Natural killer cell treated with Interleukin-12 subunit alpha and Interleukin-12 subunit beta and Interleukin-15 and Interleukin-18, amount 100 ng/mL, for 72 hours (primary cell): ENCODE results near the gene DDX28. TPM values are rescaled to one million over a fixed set of nuclear protein-coding genes. Genes with fewer than 3 reads are reported as not detected.
"Not testable (repeated sequence)": the region's sequence is repeated elsewhere in the genome, so short reads cannot be mapped to it uniquely, and the experiment has no call there.

Experiments used
- ATAC-seq, 2 donors: fragments of 150-1000 bp; cut with Tn5 transposase in 1 of 2; sonication (Bioruptor Pico), chemical (Tn5 transposase) in 1 of 2; 2 replicates each; pipeline ENCODE4 v1.10.0; 2021
- DNase-seq: peaks from one replicate; pipeline ENCODE4 v3.0.0; 2022; ENCODE audit warnings: low spot score
- H3K27ac Mint-ChIP-seq, 2 donors: 1 replicate in 1 of 2; 2 replicates in 1 of 2; pipeline ENCODE4 v1.8.0; 2022; ENCODE audit warnings: mixed read lengths in 2 of 2, mild to moderate bottlenecking in 1 of 2, moderate library complexity in 1 of 2
- H3K27me3 Mint-ChIP-seq, 2 donors: 1 replicate in 1 of 2; 2 replicates in 1 of 2; pipeline ENCODE4 v1.8.0; 2022; ENCODE audit warnings: mixed read lengths in 2 of 2
- H3K36me3 Mint-ChIP-seq: one replicate; pipeline ENCODE4 v1.8.0; 2022; ENCODE audit warnings: mixed read lengths
- H3K4me1 Mint-ChIP-seq, 2 donors: 1 replicate in 1 of 2; 2 replicates in 1 of 2; pipeline ENCODE4 v1.8.0; 2022; ENCODE audit warnings: low read depth in 2 of 2, mixed read lengths in 2 of 2, mild to moderate bottlenecking in 1 of 2
- H3K4me3 Mint-ChIP-seq: one replicate; pipeline ENCODE4 v1.8.0; 2022; ENCODE audit warnings: mixed read lengths
- H3K9me3 Mint-ChIP-seq: 2 replicates; pipeline ENCODE4 v1.8.0; 2022; ENCODE audit warnings: mixed read lengths
- total RNA-seq, 2 donors: library from RNA; stranded (reverse); gene quantifications; one replicate each; pipeline ENCODE4 v1.2.3, GENCODE V29; 2022

Gene DDX28
- total RNA-seq, 2 donors from 2014 or later, result 16.2 to 20.1 TPM

DNA sequence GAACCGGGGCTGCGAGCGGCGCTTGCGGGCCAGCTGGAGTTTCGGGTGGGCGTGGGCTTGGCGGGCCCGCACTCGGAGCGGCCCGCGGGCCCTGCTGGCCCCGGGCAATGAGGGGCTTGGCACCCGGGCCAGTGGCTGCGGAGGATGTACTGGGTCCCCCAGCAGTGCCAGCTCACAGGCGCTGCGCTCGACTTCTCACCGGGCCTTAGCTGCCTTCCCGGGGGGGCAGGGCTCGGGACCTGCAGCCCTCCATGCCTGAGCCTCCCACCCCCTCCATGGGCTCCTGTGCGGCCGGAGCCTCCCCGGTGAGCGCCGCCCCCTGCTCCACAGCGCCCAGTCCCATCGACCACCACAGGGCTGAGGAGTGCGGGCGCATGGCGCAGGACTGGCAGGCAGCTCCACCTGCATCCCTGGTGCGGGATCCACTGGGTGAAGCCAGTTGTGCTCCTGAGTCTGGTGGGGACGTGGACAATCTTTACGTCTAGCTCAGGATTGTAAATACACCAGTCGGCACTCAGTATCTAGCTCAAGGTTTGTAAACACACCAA lies 24.7 kb downstream of the DDX28 start:
- Mint-ChIP-seq H3K4me3 (peak overlapping the region; percentile 76), H3K4me1 (peaks cover 30 to 38% of the 10 kb centered on the region in 2 donors), H3K27ac (peak overlapping the region; percentile 72 to 76)
- not testable (repeated sequence) for H3K36me3 Mint-ChIP-seq, H3K9me3 Mint-ChIP-seq, DNase-seq, H3K27me3 Mint-ChIP-seq, ATAC-seq

DNA sequence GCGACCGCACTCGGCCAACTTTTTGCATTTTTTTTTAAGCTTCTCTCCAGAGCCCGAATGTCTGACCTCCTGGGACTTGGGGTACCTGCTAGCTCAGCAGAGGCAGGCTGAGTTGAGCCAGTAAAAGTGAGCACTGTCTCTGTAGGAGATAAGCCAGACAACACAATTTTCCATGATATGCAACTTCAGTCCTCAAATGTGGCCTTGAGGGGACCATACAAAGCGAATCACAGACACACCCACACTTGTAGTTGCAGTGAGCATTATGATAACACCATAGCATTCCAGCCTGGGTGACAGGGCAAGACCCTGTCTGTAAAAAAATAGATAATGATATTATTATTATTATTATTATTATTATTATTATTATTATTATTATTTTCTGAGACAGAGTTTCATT lies 26.4 kb downstream of the DDX28 start:
- no peak overlapping the region for H3K4me3 Mint-ChIP-seq
- no peaks in the 10 kb centered on the region for H3K36me3 Mint-ChIP-seq
- H3K27me3 Mint-ChIP-seq, result no peaks in the 10 kb centered on the region
- DNase-seq (no peak), ATAC-seq (no peak)
- H3K4me1 Mint-ChIP-seq, result peaks cover 30 to 40% of the 10 kb centered on the region in 2 donors
- no peaks in the 10 kb centered on the region for H3K9me3 Mint-ChIP-seq
- no peak overlapping the region for H3K27ac Mint-ChIP-seq

DNA sequence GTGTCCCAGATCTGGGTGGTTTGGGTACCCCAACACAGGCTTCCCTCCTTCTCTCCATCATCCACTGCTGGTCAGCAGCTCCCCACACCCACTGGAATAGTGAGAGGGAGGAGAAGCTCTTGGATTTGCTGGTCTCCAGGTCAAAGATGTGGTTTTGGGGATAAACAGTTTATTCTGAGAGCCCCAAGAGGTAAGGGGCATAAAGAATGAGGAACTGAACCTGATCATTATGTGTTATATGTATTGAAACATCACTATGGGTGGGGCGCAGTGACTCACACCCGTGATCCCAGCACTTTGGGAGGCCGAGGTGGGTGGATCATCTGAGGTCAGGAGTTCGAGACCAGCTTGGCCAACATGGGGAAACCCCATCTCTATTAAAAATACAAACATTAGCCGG lies 27.6 kb downstream of the DDX28 start:
- Mint-ChIP-seq H3K4me1 (peaks cover 27 to 38% of the 10 kb centered on the region in 2 donors), H3K27me3 (no peaks in the 10 kb centered on the region), H3K9me3 (no peaks in the 10 kb centered on the region), H3K36me3 (no peaks in the 10 kb centered on the region), H3K4me3 (peak overlapping the region; percentile 32), H3K27ac (peak overlapping the region; percentile 77 to 86)
- DNase-seq (no peak), ATAC-seq (no peak)

DNA sequence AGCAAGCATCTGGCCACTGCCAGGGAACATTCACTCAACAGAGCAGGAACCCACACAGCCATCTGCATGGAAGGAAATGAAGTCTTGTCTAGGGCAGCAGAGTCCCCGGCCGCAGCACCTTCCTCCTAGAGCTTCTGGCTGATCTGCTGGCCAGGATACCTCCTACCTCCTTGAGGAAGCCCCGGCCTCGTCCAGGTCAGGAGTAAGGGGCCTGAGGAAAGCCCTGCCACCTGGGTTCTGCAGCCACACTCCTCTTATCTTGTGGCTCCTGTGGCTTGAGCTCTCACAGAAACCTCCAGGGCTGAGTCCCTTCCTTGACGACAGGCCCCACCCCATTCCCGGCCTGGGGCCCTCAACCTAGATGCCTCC lies 29.0 kb downstream of the DDX28 start:
- not testable (repeated sequence) for H3K36me3 Mint-ChIP-seq, DNase-seq, H3K9me3 Mint-ChIP-seq, H3K27me3 Mint-ChIP-seq
- Mint-ChIP-seq H3K27ac (peak overlapping the region; percentile 86 to 93), H3K4me1 (peaks cover 19 to 31% of the 10 kb centered on the region in 2 donors), H3K4me3 (peak overlapping the region; percentile 76)
- ATAC-seq, result peak; percentile 1 to 16

DNA sequence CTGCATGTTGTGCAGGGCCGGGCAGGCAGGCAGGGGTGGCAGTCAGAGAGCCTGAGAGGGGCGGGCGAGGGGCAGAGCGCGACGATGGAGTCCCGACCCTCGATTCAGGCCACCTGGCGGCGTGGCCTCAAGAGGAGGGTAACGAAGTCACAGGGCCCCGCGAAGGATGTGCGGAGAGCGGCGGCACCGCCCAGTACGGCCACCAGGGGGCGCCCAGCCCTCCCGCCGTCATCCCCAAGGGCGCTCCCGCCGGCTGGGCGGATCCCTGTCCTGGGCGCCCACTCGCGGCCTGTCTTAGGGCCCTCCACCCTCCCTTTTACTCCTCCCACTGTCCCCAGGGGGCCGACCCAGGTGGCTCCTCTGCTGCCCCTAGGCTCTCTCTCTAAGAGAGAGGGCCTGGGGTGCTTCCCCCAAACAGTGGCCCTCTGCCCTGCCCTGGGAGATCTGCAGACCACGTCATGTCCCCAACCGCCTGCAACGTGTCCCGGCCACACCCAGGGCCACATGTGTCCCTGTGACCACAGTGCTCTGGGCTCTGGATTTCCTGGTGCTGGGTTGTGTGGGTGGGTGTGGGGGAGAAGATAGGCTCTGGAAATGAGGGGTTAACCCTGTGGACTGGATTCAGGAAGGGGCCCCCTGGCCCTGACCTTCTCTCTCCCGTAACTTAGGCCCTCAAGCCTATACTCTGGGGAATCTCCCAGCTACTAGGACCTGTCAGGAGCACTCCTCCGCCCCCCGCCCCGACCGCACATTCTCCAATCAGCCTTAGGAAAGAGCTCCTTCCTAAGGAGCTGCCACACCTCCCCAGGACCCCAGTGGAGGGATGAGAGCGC lies 29.6 kb downstream of the DDX28 start:
- H3K4me3 Mint-ChIP-seq, result peak overlapping the region; percentile 76
- ATAC-seq (peak; percentile 95), DNase-seq (peak; percentile 91)
- H3K27ac Mint-ChIP-seq, result peak overlapping the region; percentile 86 to 93
- H3K9me3 Mint-ChIP-seq, result no peaks in the 10 kb centered on the region
- no peaks in the 10 kb centered on the region for H3K27me3 Mint-ChIP-seq
- H3K4me1 Mint-ChIP-seq, result peaks cover 15 to 34% of the 10 kb centered on the region in 2 donors
- no peaks in the 10 kb centered on the region for H3K36me3 Mint-ChIP-seq

DNA sequence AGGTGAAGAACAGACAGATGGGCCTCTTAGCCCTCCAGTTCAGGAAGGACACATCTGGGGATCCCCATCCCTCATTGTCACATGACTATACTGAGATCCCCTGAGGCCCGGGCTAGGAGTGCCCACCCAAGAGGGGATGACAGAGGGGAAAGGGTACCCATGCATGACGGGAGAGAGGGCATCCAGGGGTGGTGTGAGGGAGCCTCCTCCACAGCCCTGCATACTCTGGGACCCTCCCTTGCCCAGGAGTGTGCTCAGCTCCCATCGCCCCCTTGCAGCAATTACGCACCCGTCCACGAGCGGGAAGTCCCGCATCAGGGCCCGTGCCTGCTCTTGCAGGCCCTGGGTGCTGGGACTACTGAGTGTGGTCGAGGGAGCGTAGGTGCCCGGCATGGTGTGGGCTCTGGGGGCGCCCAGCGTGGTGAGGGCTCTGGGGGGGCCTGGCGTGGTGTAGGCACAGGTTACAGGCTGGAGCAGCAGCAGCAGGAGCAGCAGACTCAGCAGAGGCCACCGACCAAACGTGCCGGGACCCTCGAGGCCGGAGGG lies 30.3 kb downstream of the DDX28 start:
- ATAC-seq (no peak), DNase-seq (no peak)
- peak overlapping the region in 1 of 2 donors; percentile 86 for H3K27ac Mint-ChIP-seq
- no peaks in the 10 kb centered on the region for H3K9me3 Mint-ChIP-seq
- no peaks in the 10 kb centered on the region for H3K36me3 Mint-ChIP-seq
- H3K4me1 Mint-ChIP-seq, result peaks cover 20 to 37% of the 10 kb centered on the region in 2 donors
- no peaks in the 10 kb centered on the region for H3K27me3 Mint-ChIP-seq
- peak overlapping the region; percentile 36 for H3K4me3 Mint-ChIP-seq

DNA sequence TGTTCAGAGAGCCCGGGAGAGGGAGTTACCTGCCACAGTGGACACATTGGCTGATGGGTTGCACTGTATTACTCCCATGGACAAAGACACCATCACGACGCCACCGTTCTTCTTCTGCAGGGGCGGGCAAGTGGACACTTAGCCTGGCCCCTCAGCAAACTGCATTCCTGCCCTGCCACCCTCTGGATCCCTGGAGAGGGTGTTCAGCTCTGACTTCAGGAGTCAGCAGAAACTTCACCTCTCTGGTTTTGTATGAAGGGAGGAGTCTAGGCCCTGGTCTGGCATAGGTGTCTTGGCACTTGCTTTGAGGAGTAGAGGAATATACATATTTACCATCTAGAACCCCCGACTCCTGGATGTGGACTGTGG lies 33.0 kb downstream of the DDX28 start:
- no peak overlapping the region for H3K4me3 Mint-ChIP-seq
- no peaks in the 10 kb centered on the region for H3K9me3 Mint-ChIP-seq

DNA sequence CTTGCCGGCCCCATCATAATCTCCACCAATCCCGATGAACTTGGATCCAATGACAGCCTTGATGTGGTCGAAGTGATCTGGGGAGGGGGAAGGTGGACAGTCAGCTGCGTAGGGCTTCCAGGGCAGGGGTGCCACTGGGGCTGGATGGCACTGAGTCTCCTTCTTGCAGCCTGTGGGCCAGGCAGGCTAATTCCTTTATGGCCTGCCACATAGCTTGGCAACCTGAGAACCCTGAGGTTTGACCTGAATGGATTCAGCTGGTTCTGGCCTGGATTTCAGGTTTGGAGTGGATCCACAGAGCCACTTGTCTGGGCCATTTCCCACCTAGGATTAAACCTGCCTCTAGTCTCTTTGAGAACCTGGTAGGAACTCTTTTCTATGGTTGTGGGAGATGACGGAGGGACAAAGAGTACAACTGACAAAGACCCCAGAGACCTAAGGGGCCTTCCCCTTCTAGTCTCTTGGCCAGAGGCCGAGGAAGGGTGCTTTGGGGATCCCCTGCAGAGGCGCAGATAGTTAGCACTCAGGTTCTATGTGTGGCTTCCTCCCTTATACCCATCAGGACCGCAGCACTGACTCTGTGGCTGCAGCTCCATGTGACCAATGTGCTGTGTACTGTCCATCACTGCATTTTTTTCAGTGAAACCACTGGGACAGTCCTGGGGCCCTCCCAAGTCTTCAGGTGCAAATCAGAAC lies 33.6 kb downstream of the DDX28 start:
- no peaks in the 10 kb centered on the region for H3K27me3 Mint-ChIP-seq
- DNase-seq, result no peak
- no peak overlapping the region for H3K4me3 Mint-ChIP-seq
- H3K36me3 Mint-ChIP-seq, result no peaks in the 10 kb centered on the region
- H3K27ac Mint-ChIP-seq, result peak overlapping the region in 1 of 2 donors; percentile 53
- no peak for ATAC-seq
- no peaks in the 10 kb centered on the region for H3K9me3 Mint-ChIP-seq
- peaks cover 16 to 33% of the 10 kb centered on the region in 2 donors for H3K4me1 Mint-ChIP-seq

More for the DNA sequence above, 33.0 kb downstream of the DDX28 start:
- Mint-ChIP-seq H3K27me3 (no peaks in the 10 kb centered on the region), H3K36me3 (no peaks in the 10 kb centered on the region), H3K27ac (peak overlapping the region in 1 of 2 donors; percentile 53), H3K4me1 (peaks cover 17 to 28% of the 10 kb centered on the region in 2 donors)
- DNase-seq (no peak), ATAC-seq (no peak)

DNA sequence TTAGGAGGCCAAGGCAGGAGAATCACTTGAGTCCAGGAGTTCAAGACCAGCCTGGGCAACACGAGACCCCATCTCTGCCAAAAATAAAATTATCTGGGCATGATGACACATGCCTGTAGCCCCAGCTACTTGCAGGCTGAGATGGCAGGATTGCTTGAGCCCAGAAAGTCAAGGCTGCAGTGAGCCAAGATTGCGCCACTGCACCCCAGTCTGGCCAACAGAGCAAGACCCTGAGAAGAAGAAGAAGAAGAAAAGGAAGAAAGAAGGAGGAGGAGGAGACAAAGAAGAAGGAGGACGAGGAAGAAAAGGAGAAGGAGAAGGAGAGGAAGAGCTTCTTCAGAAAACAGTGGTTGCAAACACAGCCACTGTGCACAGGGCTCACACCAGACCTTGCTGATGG lies 34.4 kb downstream of the DDX28 start:
- no peak overlapping the region for H3K4me3 Mint-ChIP-seq
- ATAC-seq (no peak), DNase-seq (no peak)
- no peaks in the 10 kb centered on the region for H3K9me3 Mint-ChIP-seq
- H3K27ac Mint-ChIP-seq, result peak overlapping the region; percentile 45 to 93
- no peaks in the 10 kb centered on the region for H3K27me3 Mint-ChIP-seq
- H3K4me1 Mint-ChIP-seq, result peaks cover 22 to 33% of the 10 kb centered on the region in 2 donors
- H3K36me3 Mint-ChIP-seq, result no peaks in the 10 kb centered on the region

DNA sequence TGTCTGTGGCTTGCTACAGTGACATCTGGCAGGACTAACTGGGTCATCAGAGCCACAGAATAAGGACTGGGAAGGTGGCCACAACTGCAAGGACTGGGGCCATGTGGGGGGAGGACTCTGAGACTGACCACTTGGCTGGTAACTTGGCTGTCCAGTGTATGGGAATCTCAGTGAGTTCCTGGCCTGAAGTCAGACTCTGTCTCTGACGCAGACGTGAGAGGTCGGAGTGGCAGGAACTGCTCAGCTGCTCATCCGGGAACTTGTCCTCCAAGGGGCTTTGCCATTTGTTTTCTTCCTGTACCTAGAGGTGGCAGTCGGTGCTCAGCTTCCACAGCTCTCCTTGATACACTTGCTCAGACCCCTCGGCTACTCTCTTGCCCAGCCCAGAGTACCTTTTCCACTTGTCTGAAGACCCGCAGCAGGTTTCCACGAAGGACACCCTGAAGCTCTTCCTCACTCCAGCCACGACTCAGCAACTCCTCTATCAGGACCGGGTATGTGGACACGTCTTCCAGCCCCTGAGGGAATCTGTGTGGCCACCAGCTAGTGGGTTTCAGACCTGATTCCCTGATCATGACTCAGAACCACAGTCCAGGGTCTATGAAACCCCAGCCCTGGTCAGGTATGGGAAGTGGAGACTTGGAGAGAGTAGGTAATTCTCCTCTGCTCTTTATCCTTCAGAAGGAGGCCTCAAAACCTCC lies 35.4 kb downstream of the DDX28 start:
- ATAC-seq, result no peak
- Mint-ChIP-seq H3K27ac (peak overlapping the region; percentile 45 to 93), H3K4me3 (no peak overlapping the region), H3K4me1 (peaks cover 27 to 37% of the 10 kb centered on the region in 2 donors), H3K27me3 (no peaks in the 10 kb centered on the region), H3K36me3 (no peaks in the 10 kb centered on the region), H3K9me3 (no peaks in the 10 kb centered on the region)
- DNase-seq, result no peak

DNA sequence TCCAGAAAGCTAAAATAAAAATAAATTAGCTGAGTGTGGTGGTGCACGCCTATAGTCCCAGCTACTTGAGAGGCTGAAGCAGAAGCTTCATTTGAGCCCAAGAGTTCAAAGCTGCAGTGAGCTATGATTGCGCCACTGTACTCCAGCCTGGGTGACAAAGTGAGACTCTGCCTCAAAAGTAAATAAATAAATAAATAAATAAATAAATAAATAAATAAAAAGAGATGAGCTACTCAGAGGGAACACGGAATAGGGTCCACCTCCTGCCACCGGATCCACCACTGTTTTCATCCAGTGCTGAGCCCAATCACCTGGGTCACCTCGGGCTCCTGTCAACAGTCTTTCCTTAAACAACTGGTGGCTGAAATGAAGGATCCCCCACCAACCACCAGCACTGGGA lies 36.1 kb downstream of the DDX28 start:
- Mint-ChIP-seq H3K4me1 (peaks cover 27 to 35% of the 10 kb centered on the region in 2 donors), H3K4me3 (no peak overlapping the region), H3K27ac (peak overlapping the region in 1 of 2 donors; percentile 93), H3K9me3 (no peaks in the 10 kb centered on the region), H3K27me3 (no peaks in the 10 kb centered on the region), H3K36me3 (no peaks in the 10 kb centered on the region)
- DNase-seq (no peak), ATAC-seq (no peak)

DNA sequence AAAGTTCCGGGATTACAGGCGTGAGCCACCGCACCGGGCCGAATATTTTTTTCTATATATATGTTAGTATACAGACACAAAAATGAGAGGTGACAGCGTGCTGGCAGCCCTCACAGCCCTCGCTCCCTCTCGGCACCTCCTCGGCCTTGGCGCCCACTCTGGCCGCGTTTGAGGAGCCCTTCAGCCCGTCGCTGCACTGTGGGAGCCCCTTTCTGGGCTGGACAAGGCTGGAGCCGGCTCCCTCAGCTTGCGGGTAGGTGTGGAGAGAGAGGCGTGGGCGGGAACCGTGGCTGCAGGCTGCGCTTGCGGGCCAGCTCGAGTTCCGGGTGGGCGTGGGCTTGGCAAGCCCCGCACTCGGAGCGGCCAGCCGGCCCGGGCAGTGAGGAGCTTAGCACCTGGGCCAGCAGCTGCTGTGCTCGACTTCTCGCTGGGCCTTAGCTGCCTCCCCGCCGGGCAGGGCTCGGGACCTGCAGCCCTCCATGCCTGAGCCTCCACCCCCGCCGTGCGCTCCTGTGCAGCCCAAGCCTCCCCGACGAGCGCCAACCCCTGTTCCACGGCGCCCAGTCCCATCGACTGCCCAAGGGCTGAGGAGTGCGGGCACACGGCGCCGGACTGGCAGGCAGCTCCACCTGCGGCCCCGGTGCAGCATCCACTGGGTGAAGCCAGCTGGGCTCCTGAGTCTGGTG lies 40.9 kb downstream of the DDX28 start:
- H3K36me3 Mint-ChIP-seq, result no peaks in the 10 kb centered on the region
- no peaks in the 10 kb centered on the region for H3K27me3 Mint-ChIP-seq
- no peak overlapping the region for H3K27ac Mint-ChIP-seq
- H3K4me1 Mint-ChIP-seq, result peaks cover 16 to 20% of the 10 kb centered on the region in 2 donors
- no peak overlapping the region for H3K4me3 Mint-ChIP-seq
- H3K9me3 Mint-ChIP-seq, result no peaks in the 10 kb centered on the region
- ATAC-seq (no peak), DNase-seq (no peak)
